Stimulated activated CD4-positive, alpha-beta T cell treated with anti-CD3 and anti-CD28 coated beads, Interleukin-4, amount 100 ng/mL, for 1 hour (primary cell): ENCODE data around the gene CRADD.
"Not testable (repeated sequence)": the region's sequence is repeated elsewhere in the genome, so short reads cannot be mapped to it uniquely, and the experiment has no call there.

Source experiments
- DNase-seq: peaks from one replicate; pipeline ENCODE4 v3.0.0-alpha.2; 2020

CRADD gene

GRCh38 chr12:93850481-93851256 is 173.5 kb downstream of the CRADD start:
- no peak for DNase-seq

GRCh38 chr12:93851257-93851671 is 174.1 kb downstream of the CRADD start:
- no peak for DNase-seq

- DNase-seq = no peak
These were observed 175.0 kb downstream of the CRADD start for GRCh38 chr12:93852173-93852591.

GRCh38 chr12:93853698-93854478 is 176.7 kb downstream of the CRADD start:
- no peak for DNase-seq

- no peak for DNase-seq
These were observed 178.1 kb downstream of the CRADD start for GRCh38 chr12:93855261-93855660.

- DNase-seq = no peak
These were observed 179.4 kb downstream of the CRADD start for GRCh38 chr12:93856611-93857010.

- no peak for DNase-seq
These were observed 180.2 kb downstream of the CRADD start for GRCh38 chr12:93857279-93857938.

GRCh38 chr12:93857991-93858447 is 180.8 kb downstream of the CRADD start:
- DNase-seq = no peak

GRCh38 chr12:93860668-93861373 is 183.6 kb downstream of the CRADD start:
- DNase-seq = no peak

GRCh38 chr12:93862424-93862823 is 185.2 kb downstream of the CRADD start:
- DNase-seq = no peak

GRCh38 chr12:93865751-93866150 is 188.6 kb downstream of the CRADD start:
- no peak for DNase-seq

- no peak for DNase-seq
These were observed 191.6 kb downstream of the CRADD start for GRCh38 chr12:93868771-93869170.

GRCh38 chr12:93870020-93870795 is 193.0 kb downstream of the CRADD start:
- no peak for DNase-seq

GRCh38 chr12:93871566-93871965 is 194.4 kb downstream of the CRADD start:
- DNase-seq = not testable (repeated sequence)

GRCh38 chr12:93873561-93873960 is 196.4 kb downstream of the CRADD start:
- DNase-seq = no peak

- DNase-seq = no peak
These were observed 198.0 kb downstream of the CRADD start for GRCh38 chr12:93875157-93875556.

GRCh38 chr12:93876360-93876759 is 199.2 kb downstream of the CRADD start:
- no peak for DNase-seq

- no peak for DNase-seq
These were observed 200.3 kb downstream of the CRADD start for GRCh38 chr12:93877446-93877845.

- no peak for DNase-seq
These were observed 202.6 kb downstream of the CRADD start for GRCh38 chr12:93879476-93880421.

GRCh38 chr12:93880853-93881522 is 203.8 kb downstream of the CRADD start:
- DNase-seq = no peak
